ENCODE data around the gene AP4B1. TPM values are rescaled to one million over a fixed set of nuclear protein-coding genes. Genes with fewer than 3 reads are reported as not detected.

Gene AP4B1
- total and polyA plus RNA-seq, 3 donors from 2014 or later: 23.4 to 49.6 (median 28.2) TPM

DNA sequence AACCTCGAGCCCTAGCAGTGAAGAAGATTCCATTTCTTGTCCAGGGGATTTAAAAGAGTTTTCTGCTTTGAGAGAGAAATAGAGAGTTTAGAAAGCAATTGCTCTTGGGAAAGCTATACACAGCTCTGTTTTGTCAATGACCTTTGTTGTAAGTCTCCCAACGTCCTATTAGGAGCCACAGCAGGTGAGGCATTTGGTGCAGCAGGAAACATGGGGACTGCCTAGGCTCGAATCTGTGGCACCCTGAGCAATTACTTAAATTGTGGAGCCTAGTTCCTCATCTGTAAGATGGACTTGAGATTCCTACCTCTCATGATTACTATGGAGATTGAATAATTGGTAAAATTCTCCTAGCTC lies 8.7 kb upstream of the AP4B1 start:
- H3K27ac ChIP-seq: no peak overlapping the region
- H3K36me3 ChIP-seq (ENCODE audit: low read depth, missing control alignments): no peaks in the 10 kb centered on the region
- DNase-seq: no peak
- H3K9me3 ChIP-seq: no peaks in the 10 kb centered on the region
- H3K4me1 ChIP-seq: no peaks in the 10 kb centered on the region
- no peaks in the 10 kb centered on the region for H3K27me3 ChIP-seq
- no peak overlapping the region for H3K4me3 ChIP-seq
- 34 to 43% methylated on average over 3 of the region's 3 CpGs for WGBS, 2 donors
- intact Hi-C loops (cut with DNase I; ENCODE audit: low total_unique reads): no loop called here
- no peak for TF ChIP-seq POLR2A (IDR thresholded peaks at IDR 0.05)
- TF ChIP-seq, protein P1, sequence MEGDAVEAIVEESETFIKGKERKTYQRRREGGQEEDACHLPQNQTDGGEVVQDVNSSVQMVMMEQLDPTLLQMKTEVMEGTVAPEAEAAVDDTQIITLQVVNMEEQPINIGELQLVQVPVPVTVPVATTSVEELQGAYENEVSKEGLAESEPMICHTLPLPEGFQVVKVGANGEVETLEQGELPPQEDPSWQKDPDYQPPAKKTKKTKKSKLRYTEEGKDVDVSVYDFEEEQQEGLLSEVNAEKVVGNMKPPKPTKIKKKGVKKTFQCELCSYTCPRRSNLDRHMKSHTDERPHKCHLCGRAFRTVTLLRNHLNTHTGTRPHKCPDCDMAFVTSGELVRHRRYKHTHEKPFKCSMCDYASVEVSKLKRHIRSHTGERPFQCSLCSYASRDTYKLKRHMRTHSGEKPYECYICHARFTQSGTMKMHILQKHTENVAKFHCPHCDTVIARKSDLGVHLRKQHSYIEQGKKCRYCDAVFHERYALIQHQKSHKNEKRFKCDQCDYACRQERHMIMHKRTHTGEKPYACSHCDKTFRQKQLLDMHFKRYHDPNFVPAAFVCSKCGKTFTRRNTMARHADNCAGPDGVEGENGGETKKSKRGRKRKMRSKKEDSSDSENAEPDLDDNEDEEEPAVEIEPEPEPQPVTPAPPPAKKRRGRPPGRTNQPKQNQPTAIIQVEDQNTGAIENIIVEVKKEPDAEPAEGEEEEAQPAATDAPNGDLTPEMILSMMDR (IDR thresholded peaks at IDR 0.05): no peak

DNA sequence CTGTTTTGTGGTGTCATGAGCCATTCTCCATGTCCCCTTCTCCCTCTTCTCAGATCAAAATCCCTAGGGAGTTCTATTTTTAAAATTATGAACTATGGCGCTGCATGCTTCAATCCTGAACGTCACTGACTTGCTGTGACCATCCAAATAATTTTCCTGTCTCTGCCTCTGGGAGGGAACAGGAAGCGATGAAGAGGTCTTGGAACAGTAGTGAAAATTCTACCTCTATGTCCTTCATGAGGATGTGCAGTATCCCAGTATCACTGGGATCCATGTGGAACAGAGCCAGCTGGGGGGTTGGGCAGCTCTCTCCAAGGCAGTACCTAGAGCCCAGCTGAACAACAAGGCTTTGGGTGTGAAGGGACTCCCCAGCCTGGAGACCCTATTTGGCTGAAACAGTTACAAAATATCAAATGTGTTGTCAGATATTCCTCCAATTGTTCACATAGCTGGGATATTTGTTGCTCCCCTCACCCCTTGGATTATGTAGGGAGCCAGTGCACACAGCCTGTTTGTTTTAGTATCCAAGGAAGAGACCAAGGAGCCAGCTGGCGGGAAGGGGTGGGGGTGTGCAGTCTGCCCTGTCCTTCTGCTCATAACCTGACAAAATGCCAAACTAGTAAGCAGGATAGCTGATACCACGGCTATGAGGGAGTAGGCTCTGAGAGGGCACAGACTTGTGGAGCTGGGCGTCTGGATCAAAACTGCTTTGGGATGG lies 8.2 kb upstream of the AP4B1 start:
- Histone ChIP-seq H3K4me1 (no peaks in the 10 kb centered on the region), H3K9me3 (no peaks in the 10 kb centered on the region), H3K27me3 (no peaks in the 10 kb centered on the region), H3K4me3 (no peak overlapping the region), H3K27ac (no peak overlapping the region), H3K36me3 (ENCODE audit: low read depth, missing control alignments) (no peaks in the 10 kb centered on the region)
- TF ChIP-seq, protein P1 (IDR thresholded peaks at IDR 0.05): no peak
- no peak for TF ChIP-seq POLR2A (IDR thresholded peaks at IDR 0.05)
- DNase-seq: peak; percentile 70
- intact Hi-C loops (cut with DNase I; ENCODE audit: low total_unique reads): no loop called here
- WGBS, 2 donors: 33 to 53% methylated on average over 6 of the region's 6 CpGs

DNA sequence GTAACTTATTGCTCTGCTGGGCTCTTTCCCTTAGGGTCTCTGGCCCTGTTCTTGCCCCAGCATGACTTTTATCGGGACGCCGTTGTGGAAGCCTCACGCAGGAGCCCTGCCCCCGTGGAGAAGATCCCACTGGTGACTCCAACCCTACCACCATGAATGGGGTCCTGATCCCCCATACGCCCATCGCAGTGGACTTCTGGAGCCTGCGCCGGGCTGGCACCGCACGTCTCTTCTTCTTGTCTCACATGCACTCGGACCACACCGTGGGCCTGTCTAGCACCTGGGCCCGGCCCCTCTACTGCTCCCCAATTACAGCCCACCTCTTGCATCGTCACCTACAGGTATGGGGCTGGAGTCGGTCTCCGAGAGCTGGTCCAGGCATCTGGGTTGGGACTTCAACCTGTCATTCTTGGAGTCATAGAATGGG lies 849 bp upstream of the AP4B1 start:
- Histone ChIP-seq H3K4me3 (peak overlapping the region; percentile 77 to 82), H3K27me3 (no peaks in the 10 kb centered on the region), H3K9me3 (no peaks in the 10 kb centered on the region), H3K36me3 (ENCODE audit: low read depth, missing control alignments) (no peaks in the 10 kb centered on the region), H3K4me1 (peaks cover 9% of the 10 kb centered on the region), H3K27ac (peak overlapping the region; percentile 69 to 90)
- DNase-seq: peak; percentile 60
- WGBS, 2 donors: 0 to 1% methylated on average over 17 of the region's 17 CpGs
- intact Hi-C loops (cut with DNase I; ENCODE audit: low total_unique reads): loop anchor here (2.0 kb wide), 1 partner anchor 23 kb away; the partner anchor contains the start of gene HIPK1
- TF ChIP-seq, protein P1 (IDR thresholded peaks at IDR 0.05): peak in 1 of 3 experiments; percentile 1
- TF ChIP-seq POLR2A (IDR thresholded peaks at IDR 0.05): no peak

DNA sequence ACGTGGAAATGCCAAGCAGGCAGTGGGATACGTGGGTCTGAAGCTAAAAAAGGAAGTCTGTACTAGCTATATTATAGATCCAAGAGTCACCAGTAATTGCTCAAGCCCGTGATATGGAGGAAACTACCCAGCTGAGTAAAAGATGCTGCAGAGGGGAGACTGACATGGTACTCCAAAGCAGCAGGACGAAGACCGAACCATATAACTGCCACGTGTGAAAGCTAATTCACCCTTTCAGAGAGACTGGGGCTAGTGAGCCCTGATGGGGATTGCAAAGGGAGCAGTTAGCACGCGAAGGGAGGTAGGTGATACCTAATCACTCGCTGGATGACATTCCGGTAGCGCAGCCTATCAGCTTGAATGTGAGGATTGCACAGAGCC lies 316 bp downstream of the AP4B1 start:
- H3K27ac ChIP-seq: peak overlapping the region; percentile 47 to 90
- intact Hi-C loops (cut with DNase I; ENCODE audit: low total_unique reads): loop anchor here (2.0 kb wide), 1 partner anchor 25 kb away; the partner anchor contains the start of gene HIPK1
- 0% methylated on average over 9 to 11 of the region's 11 CpGs for WGBS, 2 donors
- H3K9me3 ChIP-seq: no peaks in the 10 kb centered on the region
- TF ChIP-seq POLR2A (IDR thresholded peaks at IDR 0.05): no peak
- TF ChIP-seq, protein P1 (IDR thresholded peaks at IDR 0.05): no peak
- peak overlapping the region; percentile 77 to 82 for H3K4me3 ChIP-seq
- no peaks in the 10 kb centered on the region for H3K27me3 ChIP-seq
- H3K4me1 ChIP-seq: peaks cover 9% of the 10 kb centered on the region
- no peak for DNase-seq
- H3K36me3 ChIP-seq (ENCODE audit: low read depth, missing control alignments): no peaks in the 10 kb centered on the region
